ENCODE results near the gene CLCN7. TPM values are rescaled to one million over a fixed set of nuclear protein-coding genes. Genes with fewer than 3 reads are reported as not detected.
A peak's percentile ranks its signal among the peaks of the same experiment; 100 is the strongest.
"Not testable (repeated sequence)": the region's sequence is repeated elsewhere in the genome, so short reads cannot be mapped to it uniquely, and the experiment has no call there.

Gene CLCN7
- total RNA-seq, 1 experiment from 2014 or later: 115 TPM

GRCh38 chr16:1492923-1493745, 18.3 kb upstream of the CLCN7 start, which contains the start of gene TELO2:
Gene TELO2, plus strand, starts transcription at chr16:1493360. Its CDS starts 922 bp downstream, at chr16:1494282.
- Histone ChIP-seq H3K9me3 (no peaks in the 10 kb centered on the region), H3K4me3 (peak within 1 kb of the TSS; percentile 99), H3K27me3 (no peaks in the 10 kb centered on the region), H3K36me3 (peaks cover 40% of the 10 kb centered on the region)
- peak; percentile 75 for DNase-seq

DNA sequence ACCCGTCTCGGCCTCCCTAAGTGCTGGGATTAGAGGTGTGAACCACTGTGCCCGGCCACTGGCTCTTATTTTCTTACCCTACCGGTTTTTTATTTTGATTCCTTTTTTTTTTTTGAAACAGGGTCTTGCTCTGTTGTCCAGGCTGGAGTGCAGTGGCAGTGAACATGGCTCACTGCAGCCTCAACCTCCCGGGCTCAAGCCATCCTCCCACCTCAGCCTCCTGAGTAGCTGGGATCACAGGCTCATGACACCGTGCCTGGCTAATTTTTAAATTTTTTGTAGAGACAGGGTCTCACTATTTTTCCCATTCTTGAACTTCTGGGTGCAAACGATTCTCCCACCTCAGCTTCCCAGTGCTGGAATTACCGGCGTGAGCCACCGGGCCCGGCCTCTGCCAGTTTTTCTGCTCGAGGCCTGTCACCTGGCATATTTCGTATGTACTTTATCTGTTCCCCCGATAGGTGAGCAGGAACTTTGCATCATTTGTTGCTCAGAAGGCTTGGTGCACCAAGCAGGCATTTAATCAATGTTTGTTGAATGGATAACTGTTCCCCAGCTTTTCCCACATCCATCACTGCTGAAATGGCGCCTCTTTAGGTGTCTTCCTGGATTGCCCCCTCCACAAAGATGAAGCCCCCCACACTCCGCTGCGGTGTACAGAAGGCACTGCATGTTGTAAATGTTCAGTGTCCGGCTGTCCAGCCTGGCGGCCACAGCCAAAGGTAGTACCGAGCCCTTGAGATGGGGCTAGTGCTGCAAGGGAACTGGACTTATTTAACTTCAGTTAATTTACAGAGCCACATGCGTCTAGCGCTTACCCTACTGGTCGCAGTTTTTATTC, 17.5 kb upstream of the CLCN7 start:
- Histone ChIP-seq H3K27me3 (no peaks in the 10 kb centered on the region), H3K4me3 (peak overlapping the region; percentile 99), H3K9me3 (no peaks in the 10 kb centered on the region), H3K36me3 (peaks cover 33% of the 10 kb centered on the region)
- no peak for DNase-seq

DNA sequence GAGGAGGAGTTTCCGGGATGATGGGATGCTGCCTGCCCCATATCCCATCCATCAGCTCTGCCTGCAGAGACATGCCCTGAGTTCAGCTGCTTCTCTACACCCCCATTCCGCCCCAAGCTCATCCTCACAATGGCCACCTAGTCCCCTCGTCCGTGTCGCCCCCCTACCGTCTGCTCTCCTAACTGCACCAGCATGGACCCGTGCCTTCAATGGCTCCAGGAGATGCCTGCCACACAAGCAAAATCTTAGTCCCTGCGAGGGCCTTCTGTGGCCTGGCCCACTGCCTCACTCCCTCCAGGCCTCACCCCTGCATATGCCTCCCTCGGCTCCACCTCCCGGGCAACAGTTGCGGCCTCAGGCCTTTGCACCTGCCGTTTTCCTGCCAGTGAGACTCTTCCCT, 16.5 kb upstream of the CLCN7 start:
- no peak overlapping the region for H3K4me3 ChIP-seq
- no peak for DNase-seq
- no peaks in the 10 kb centered on the region for H3K9me3 ChIP-seq
- H3K27me3 ChIP-seq: no peaks in the 10 kb centered on the region
- H3K36me3 ChIP-seq: peaks cover 25% of the 10 kb centered on the region

- H3K4me3 ChIP-seq: no peak overlapping the region
- peaks cover 3% of the 10 kb centered on the region for H3K36me3 ChIP-seq
- H3K27me3 ChIP-seq: 0 out of 2 replicates have a peak, but pooled peaks cover 3% of the 10 kb centered on the region
- DNase-seq: no peak
- H3K9me3 ChIP-seq: no peaks in the 10 kb centered on the region
These were observed 14.2 kb upstream of the CLCN7 start for GRCh38 chr16:1489077-1489476.

DNA sequence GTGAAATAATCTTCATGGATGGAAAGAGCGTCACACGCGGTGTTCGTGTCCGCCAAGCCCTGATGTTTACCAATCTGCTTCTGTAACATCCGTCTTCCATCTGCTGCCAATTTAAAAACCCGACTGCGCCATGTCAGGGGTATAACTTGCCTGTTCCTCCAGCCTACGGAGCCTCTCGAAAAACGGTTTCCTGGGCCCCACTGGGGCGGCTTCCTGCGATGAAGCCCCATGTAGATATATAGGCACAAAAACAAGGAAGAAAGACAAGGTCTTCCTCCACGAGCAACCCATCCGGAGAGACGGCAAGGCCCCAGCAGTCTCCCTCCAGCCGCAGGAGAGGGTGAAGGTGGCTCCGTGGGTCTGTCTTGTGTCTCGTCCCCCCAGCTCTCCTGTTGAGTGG, 13.8 kb upstream of the CLCN7 start, which contains the start of gene PTX4:
PTX4 (minus strand) TSS at position 326 of the 400 bp plus-strand sequence; CDS start at position 291, 35 bp downstream.
- H3K4me3 ChIP-seq: no peak within 1 kb of the TSS
- H3K27me3 ChIP-seq: 0 out of 2 replicates have a peak, but pooled peaks cover 3% of the 10 kb centered on the region
- no peak for DNase-seq
- H3K36me3 ChIP-seq: no peaks in the 10 kb centered on the region; the same call in 1 of the 2 replicates
- no peaks in the 10 kb centered on the region for H3K9me3 ChIP-seq

- 0 out of 2 replicates have a peak, but pooled peaks cover 3% of the 10 kb centered on the region for H3K27me3 ChIP-seq
- no peaks in the 10 kb centered on the region for H3K36me3 ChIP-seq
- DNase-seq: no peak
- no peaks in the 10 kb centered on the region for H3K9me3 ChIP-seq
- no peak overlapping the region for H3K4me3 ChIP-seq
These were observed 13.3 kb upstream of the CLCN7 start for GRCh38 chr16:1488054-1488601.

DNA sequence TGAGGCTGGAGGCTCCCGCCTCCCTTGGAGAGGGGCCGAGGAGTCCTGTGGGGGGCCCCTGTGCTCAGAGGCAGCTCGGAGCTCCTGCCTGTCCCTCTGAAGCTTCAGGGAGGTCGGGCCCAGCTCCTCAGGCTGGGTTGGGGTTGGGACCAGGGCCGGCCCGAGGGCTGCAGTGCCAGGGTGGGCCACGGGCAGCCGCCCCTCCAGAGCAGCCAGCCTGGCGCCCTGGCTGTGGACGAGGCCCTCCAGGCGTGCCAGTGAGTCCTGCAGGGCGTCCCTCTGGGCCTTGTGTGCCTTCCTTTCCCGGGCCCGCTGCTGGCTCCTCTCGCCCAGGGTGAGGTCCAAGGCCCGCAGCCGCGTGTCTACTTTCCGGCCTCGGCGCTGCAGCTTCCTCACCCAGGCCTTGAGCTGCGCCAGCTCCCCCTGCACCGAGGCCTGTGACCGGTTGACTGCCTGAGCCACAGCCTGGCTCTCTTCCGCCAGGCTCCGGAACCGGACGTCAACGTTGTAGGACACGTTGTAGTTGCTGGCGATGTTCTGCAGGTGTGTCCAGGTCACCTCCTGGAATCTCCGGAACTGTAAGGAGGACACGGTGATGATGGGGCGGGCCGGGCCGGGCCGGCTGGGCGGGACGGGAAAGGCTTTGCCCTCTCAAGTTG, 12.7 kb upstream of the CLCN7 start:
- no peak for DNase-seq
- Histone ChIP-seq H3K27me3 (0 out of 2 replicates have a peak, but pooled peaks cover 3% of the 10 kb centered on the region), H3K36me3 (no peaks in the 10 kb centered on the region), H3K9me3 (no peaks in the 10 kb centered on the region), H3K4me3 (no peak overlapping the region)

DNA sequence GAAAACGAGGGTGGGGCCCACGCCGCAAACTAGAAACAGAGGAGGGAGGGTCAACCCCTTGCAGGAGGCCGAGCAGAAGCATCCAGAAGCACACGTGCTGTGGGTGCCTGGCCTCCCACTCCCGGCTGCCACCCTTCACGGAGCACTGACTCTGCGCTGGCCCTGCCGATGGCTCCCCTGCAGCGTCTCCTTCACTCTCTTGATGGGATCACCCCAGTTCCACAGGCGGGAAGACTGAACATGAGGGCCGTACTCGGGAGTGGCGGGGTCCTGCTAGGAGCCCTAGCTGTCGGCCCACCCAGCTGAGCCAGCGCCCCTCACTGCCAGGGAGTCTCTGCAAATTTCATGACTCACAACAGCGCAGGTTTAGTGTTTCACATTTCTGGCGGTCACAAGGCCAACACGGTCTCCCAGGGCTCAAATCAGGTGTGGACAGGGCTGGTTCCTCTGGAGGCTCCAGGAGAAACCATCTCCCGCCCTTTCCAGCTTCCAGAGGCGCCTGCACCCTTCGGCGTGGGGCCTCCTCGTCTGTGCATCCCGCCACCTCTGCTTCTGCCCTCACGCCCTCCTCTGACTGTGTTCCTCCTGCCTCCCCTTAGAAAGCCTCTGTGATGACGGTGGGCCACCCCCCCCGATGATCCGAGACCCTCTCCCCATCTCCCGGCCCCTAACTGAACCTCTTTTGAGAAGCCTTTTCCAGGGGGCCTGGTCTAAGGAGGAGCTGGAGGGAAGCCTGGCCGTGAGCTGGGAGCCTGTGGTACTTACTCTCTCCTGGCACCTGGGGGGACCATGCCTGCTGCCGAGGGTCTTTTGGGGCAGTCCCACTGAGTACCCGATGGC, 11.9 kb upstream of the CLCN7 start:
- Histone ChIP-seq H3K9me3 (no peaks in the 10 kb centered on the region), H3K4me3 (no peak overlapping the region), H3K27me3 (0 out of 2 replicates have a peak, but pooled peaks cover 4% of the 10 kb centered on the region), H3K36me3 (no peaks in the 10 kb centered on the region)
- DNase-seq: no peak

GRCh38 chr16:1485847-1486496, 11.1 kb upstream of the CLCN7 start:
- no peaks in the 10 kb centered on the region for H3K9me3 ChIP-seq
- DNase-seq: no peak
- 0 out of 2 replicates have a peak, but pooled peaks cover 6% of the 10 kb centered on the region for H3K27me3 ChIP-seq
- H3K4me3 ChIP-seq: no peak overlapping the region
- H3K36me3 ChIP-seq: no peaks in the 10 kb centered on the region

- H3K27me3 ChIP-seq: 0 out of 2 replicates have a peak, but pooled peaks cover 6% of the 10 kb centered on the region
- H3K36me3 ChIP-seq: no peaks in the 10 kb centered on the region
- H3K9me3 ChIP-seq: no peaks in the 10 kb centered on the region
- DNase-seq: no peak
- H3K4me3 ChIP-seq: no peak overlapping the region
These were observed 7.3 kb upstream of the CLCN7 start for GRCh38 chr16:1481906-1482835.

GRCh38 chr16:1478937-1479336, 4.1 kb upstream of the CLCN7 start:
- not testable (repeated sequence) for H3K9me3 ChIP-seq, DNase-seq, H3K4me3 ChIP-seq, H3K27me3 ChIP-seq, H3K36me3 ChIP-seq

GRCh38 chr16:1477033-1477432, 2.2 kb upstream of the CLCN7 start:
- no peak overlapping the region for H3K4me3 ChIP-seq
- peaks cover 7% of the 10 kb centered on the region; the same call in 1 of the 2 replicates for H3K36me3 ChIP-seq
- H3K27me3 ChIP-seq: 0 out of 2 replicates have a peak, but pooled peaks cover 3% of the 10 kb centered on the region
- H3K9me3 ChIP-seq: no peaks in the 10 kb centered on the region
- DNase-seq: no peak

GRCh38 chr16:1475552-1476114, 805 bp upstream of the CLCN7 start:
- no peaks in the 10 kb centered on the region for H3K27me3 ChIP-seq
- peak; percentile 30 for DNase-seq
- H3K9me3 ChIP-seq: no peaks in the 10 kb centered on the region
- H3K36me3 ChIP-seq: peaks cover 7% of the 10 kb centered on the region; the same call in 1 of the 2 replicates
- H3K4me3 ChIP-seq: peak overlapping the region; percentile 96

Data from MG63 (cell line).